Measurements from ENCODE around the gene C17orf67. TPM values are rescaled to one million over a fixed set of nuclear protein-coding genes. Genes with fewer than 3 reads are reported as not detected.

The C17orf67 gene
- polyA plus RNA-seq, 1 donor from 2014 or later: 2.1 TPM

GRCh38 chr17:56807723-56808122 is 26.0 kb downstream of the C17orf67 start:
- no peaks in the 10 kb centered on the region for H3K27me3 Mint-ChIP-seq
- no peak overlapping the region for H3K27ac Mint-ChIP-seq
- no peaks in the 10 kb centered on the region for H3K36me3 Mint-ChIP-seq
- H3K4me1 Mint-ChIP-seq: no peaks in the 10 kb centered on the region
- no peaks in the 10 kb centered on the region for H3K9me3 Mint-ChIP-seq
- H3K4me3 Mint-ChIP-seq: no peak overlapping the region

- H3K27ac Mint-ChIP-seq: peak overlapping the region in 1 of 3 donors; percentile 11
- H3K4me3 Mint-ChIP-seq: no peak overlapping the region
- H3K4me1 Mint-ChIP-seq: no peaks in the 10 kb centered on the region
- H3K9me3 Mint-ChIP-seq: no peaks in the 10 kb centered on the region
- H3K27me3 Mint-ChIP-seq: no peaks in the 10 kb centered on the region
- no peaks in the 10 kb centered on the region for H3K36me3 Mint-ChIP-seq
Measured at GRCh38 chr17:56806949-56807348, 26.8 kb downstream of the C17orf67 start.

- Mint-ChIP-seq H3K4me3 (no peak overlapping the region), H3K27ac (no peak overlapping the region)
Measured at GRCh38 chr17:56804454-56804853, 29.3 kb downstream of the C17orf67 start.

GRCh38 chr17:56803071-56803470 is 30.6 kb downstream of the C17orf67 start:
- Mint-ChIP-seq H3K4me1 (no peaks in the 10 kb centered on the region), H3K9me3 (no peaks in the 10 kb centered on the region), H3K27me3 (no peaks in the 10 kb centered on the region), H3K27ac (no peak overlapping the region), H3K4me3 (no peak overlapping the region), H3K36me3 (peaks cover 15% of the 10 kb centered on the region)

More at GRCh38 chr17:56804454-56804853, 29.3 kb downstream of the C17orf67 start:
- H3K4me1 Mint-ChIP-seq: no peaks in the 10 kb centered on the region
- H3K27me3 Mint-ChIP-seq: no peaks in the 10 kb centered on the region
- H3K36me3 Mint-ChIP-seq: peaks cover 11% of the 10 kb centered on the region
- no peaks in the 10 kb centered on the region for H3K9me3 Mint-ChIP-seq

- no peak overlapping the region for H3K4me3 Mint-ChIP-seq
- H3K36me3 Mint-ChIP-seq: peaks cover 15% of the 10 kb centered on the region
- no peaks in the 10 kb centered on the region for H3K27me3 Mint-ChIP-seq
- no peaks in the 10 kb centered on the region for H3K9me3 Mint-ChIP-seq
- no peaks in the 10 kb centered on the region for H3K4me1 Mint-ChIP-seq
- no peak overlapping the region for H3K27ac Mint-ChIP-seq
Measured at GRCh38 chr17:56801459-56802178, 32.1 kb downstream of the C17orf67 start.

- Mint-ChIP-seq H3K4me3 (no peak overlapping the region), H3K36me3 (peaks cover 15% of the 10 kb centered on the region), H3K27me3 (no peaks in the 10 kb centered on the region), H3K27ac (no peak overlapping the region), H3K9me3 (no peaks in the 10 kb centered on the region), H3K4me1 (no peaks in the 10 kb centered on the region)
Measured at GRCh38 chr17:56798916-56799315, 34.8 kb downstream of the C17orf67 start.

GRCh38 chr17:56796536-56796935 is 37.2 kb downstream of the C17orf67 start:
- Mint-ChIP-seq H3K9me3 (peaks cover 0 to 2% (median 0%) of the 10 kb centered on the region in 3 donors), H3K4me3 (no peak overlapping the region), H3K36me3 (peaks cover 17% of the 10 kb centered on the region), H3K27ac (no peak overlapping the region), H3K27me3 (no peaks in the 10 kb centered on the region), H3K4me1 (no peaks in the 10 kb centered on the region)

GRCh38 chr17:56795221-56795865 is 38.4 kb downstream of the C17orf67 start:
- no peak overlapping the region for H3K4me3 Mint-ChIP-seq
- peaks cover 0 to 2% (median 0%) of the 10 kb centered on the region in 3 donors for H3K9me3 Mint-ChIP-seq
- H3K27ac Mint-ChIP-seq: no peak overlapping the region
- no peaks in the 10 kb centered on the region for H3K4me1 Mint-ChIP-seq
- peaks cover 12% of the 10 kb centered on the region for H3K36me3 Mint-ChIP-seq
- H3K27me3 Mint-ChIP-seq: no peaks in the 10 kb centered on the region

- H3K27me3 Mint-ChIP-seq: no peaks in the 10 kb centered on the region
- no peak overlapping the region for H3K4me3 Mint-ChIP-seq
- peaks cover 5% of the 10 kb centered on the region for H3K36me3 Mint-ChIP-seq
- H3K4me1 Mint-ChIP-seq: no peaks in the 10 kb centered on the region
- H3K9me3 Mint-ChIP-seq: peaks cover 0 to 2% (median 0%) of the 10 kb centered on the region in 3 donors
- H3K27ac Mint-ChIP-seq: no peak overlapping the region
Measured at GRCh38 chr17:56793957-56794356, 39.8 kb downstream of the C17orf67 start.

- Mint-ChIP-seq H3K4me1 (no peaks in the 10 kb centered on the region), H3K36me3 (peaks cover 4% of the 10 kb centered on the region), H3K27ac (no peak overlapping the region), H3K9me3 (peaks cover 0 to 2% (median 0%) of the 10 kb centered on the region in 3 donors), H3K27me3 (no peaks in the 10 kb centered on the region), H3K4me3 (no peak overlapping the region)
Measured at GRCh38 chr17:56793531-56793930, 40.2 kb downstream of the C17orf67 start.

GRCh38 chr17:56792267-56792666 is 41.5 kb downstream of the C17orf67 start:
- Mint-ChIP-seq H3K4me1 (peaks cover 0 to 1% (median under 1%) of the 10 kb centered on the region in 3 donors), H3K9me3 (peaks cover 0 to 2% (median 0%) of the 10 kb centered on the region in 3 donors), H3K27me3 (no peaks in the 10 kb centered on the region), H3K36me3 (peaks cover 4% of the 10 kb centered on the region), H3K4me3 (no peak overlapping the region), H3K27ac (no peak overlapping the region)

- Mint-ChIP-seq H3K27me3 (no peaks in the 10 kb centered on the region), H3K27ac (no peak overlapping the region), H3K9me3 (no peaks in the 10 kb centered on the region), H3K4me3 (peak overlapping the region in 2 of 4 donors; percentile 18 to 20), H3K4me1 (peaks cover 4 to 8% (median 7%) of the 10 kb centered on the region in 3 donors), H3K36me3 (peaks cover 9% of the 10 kb centered on the region)
Measured at GRCh38 chr17:56786989-56787482, 46.7 kb downstream of the C17orf67 start.

- Mint-ChIP-seq H3K4me3 (no peak overlapping the region), H3K27me3 (peaks cover 3% of the 10 kb centered on the region), H3K9me3 (no peaks in the 10 kb centered on the region), H3K4me1 (peaks cover 4 to 8% (median 7%) of the 10 kb centered on the region in 3 donors), H3K27ac (no peak overlapping the region), H3K36me3 (peaks cover 9% of the 10 kb centered on the region)
Measured at GRCh38 chr17:56785997-56786680, 47.6 kb downstream of the C17orf67 start.

GRCh38 chr17:56785405-56785804 is 48.3 kb downstream of the C17orf67 start:
- Mint-ChIP-seq H3K27me3 (peaks cover 10% of the 10 kb centered on the region), H3K27ac (peak overlapping the region in 1 of 3 donors; percentile 9), H3K36me3 (peaks cover 7% of the 10 kb centered on the region), H3K4me3 (no peak overlapping the region), H3K4me1 (peaks cover 4 to 10% (median 7%) of the 10 kb centered on the region in 3 donors), H3K9me3 (no peaks in the 10 kb centered on the region)

- no peaks in the 10 kb centered on the region for H3K9me3 Mint-ChIP-seq
- H3K27me3 Mint-ChIP-seq: peaks cover 34% of the 10 kb centered on the region
- H3K27ac Mint-ChIP-seq: no peak overlapping the region
- H3K4me3 Mint-ChIP-seq: no peak overlapping the region
- H3K36me3 Mint-ChIP-seq: peaks cover 7% of the 10 kb centered on the region
- H3K4me1 Mint-ChIP-seq: peaks cover 4 to 18% (median 6%) of the 10 kb centered on the region in 3 donors
Measured at GRCh38 chr17:56782338-56782737, 51.4 kb downstream of the C17orf67 start.

Data from IgD-negative memory B cell (primary cell).